Measurements from ENCODE around the gene RTN1.

RTN1 gene

GRCh38 chr14:59848671-59849070 lies 21.9 kb downstream of the RTN1 start:
- Histone ChIP-seq H3F3A (ENCODE audit: low read depth) (no peaks in the 10 kb centered on the region), H3K4me1 (ENCODE audit: insufficient read depth, low read length, poor library complexity, severe bottlenecking) (no peaks in the 10 kb centered on the region), H3K4me3 (ENCODE audit: low read length, poor library complexity, severe bottlenecking) (no peak overlapping the region), H3K4me2 (ENCODE audit: low read depth, low read length, poor library complexity, severe bottlenecking) (no peak overlapping the region), H4K20me1 (ENCODE audit: insufficient read depth, low read length, poor library complexity, severe bottlenecking) (no peaks in the 10 kb centered on the region), H3K27me3 (ENCODE audit: insufficient read depth, low read length, poor library complexity, severe bottlenecking) (no peaks in the 10 kb centered on the region), H3K79me2 (ENCODE audit: insufficient read depth, low read length) (no peaks in the 10 kb centered on the region), H3K36me3 (ENCODE audit: insufficient read depth, low read length) (no peaks in the 10 kb centered on the region), H3K9me2 (replicated peaks; ENCODE audit: low read depth, low read length) (no peaks in the 10 kb centered on the region), H2AFZ (ENCODE audit: low read length) (no peak overlapping the region), H3K9ac (ENCODE audit: low read depth, low read length, poor library complexity, severe bottlenecking) (no peak overlapping the region), H3K9me3 (ENCODE audit: insufficient read depth, low read depth, low read length) (no peaks in the 10 kb centered on the region)
- no peak for TF ChIP-seq EZH2phosphoT487 (IDR thresholded peaks at IDR 0.05; ENCODE audit: borderline replicate concordance)
- TF ChIP-seq, protein P1, sequence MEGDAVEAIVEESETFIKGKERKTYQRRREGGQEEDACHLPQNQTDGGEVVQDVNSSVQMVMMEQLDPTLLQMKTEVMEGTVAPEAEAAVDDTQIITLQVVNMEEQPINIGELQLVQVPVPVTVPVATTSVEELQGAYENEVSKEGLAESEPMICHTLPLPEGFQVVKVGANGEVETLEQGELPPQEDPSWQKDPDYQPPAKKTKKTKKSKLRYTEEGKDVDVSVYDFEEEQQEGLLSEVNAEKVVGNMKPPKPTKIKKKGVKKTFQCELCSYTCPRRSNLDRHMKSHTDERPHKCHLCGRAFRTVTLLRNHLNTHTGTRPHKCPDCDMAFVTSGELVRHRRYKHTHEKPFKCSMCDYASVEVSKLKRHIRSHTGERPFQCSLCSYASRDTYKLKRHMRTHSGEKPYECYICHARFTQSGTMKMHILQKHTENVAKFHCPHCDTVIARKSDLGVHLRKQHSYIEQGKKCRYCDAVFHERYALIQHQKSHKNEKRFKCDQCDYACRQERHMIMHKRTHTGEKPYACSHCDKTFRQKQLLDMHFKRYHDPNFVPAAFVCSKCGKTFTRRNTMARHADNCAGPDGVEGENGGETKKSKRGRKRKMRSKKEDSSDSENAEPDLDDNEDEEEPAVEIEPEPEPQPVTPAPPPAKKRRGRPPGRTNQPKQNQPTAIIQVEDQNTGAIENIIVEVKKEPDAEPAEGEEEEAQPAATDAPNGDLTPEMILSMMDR (conservative IDR thresholded peaks at IDR 0.05; ENCODE audit: low read length): no peak

GRCh38 chr14:59847711-59848110 lies 22.9 kb downstream of the RTN1 start:
- H3K4me3 ChIP-seq (ENCODE audit: low read length, poor library complexity, severe bottlenecking): no peak overlapping the region
- no peaks in the 10 kb centered on the region for H3F3A ChIP-seq (ENCODE audit: low read depth)
- H3K79me2 ChIP-seq (ENCODE audit: insufficient read depth, low read length): no peaks in the 10 kb centered on the region
- H3K9me2 ChIP-seq (replicated peaks; ENCODE audit: low read depth, low read length): no peaks in the 10 kb centered on the region
- no peaks in the 10 kb centered on the region for H3K36me3 ChIP-seq (ENCODE audit: insufficient read depth, low read length)
- H4K20me1 ChIP-seq (ENCODE audit: insufficient read depth, low read length, poor library complexity, severe bottlenecking): no peaks in the 10 kb centered on the region
- no peak overlapping the region for H3K4me2 ChIP-seq (ENCODE audit: low read depth, low read length, poor library complexity, severe bottlenecking)
- H3K4me1 ChIP-seq (ENCODE audit: insufficient read depth, low read length, poor library complexity, severe bottlenecking): no peaks in the 10 kb centered on the region
- no peaks in the 10 kb centered on the region for H3K27me3 ChIP-seq (ENCODE audit: insufficient read depth, low read length, poor library complexity, severe bottlenecking)
- TF ChIP-seq, protein P1 (conservative IDR thresholded peaks at IDR 0.05; ENCODE audit: low read length): no peak
- no peak for TF ChIP-seq EZH2phosphoT487 (IDR thresholded peaks at IDR 0.05; ENCODE audit: borderline replicate concordance)
- H2AFZ ChIP-seq (ENCODE audit: low read length): no peak overlapping the region
- no peak overlapping the region for H3K9ac ChIP-seq (ENCODE audit: low read depth, low read length, poor library complexity, severe bottlenecking)
- no peaks in the 10 kb centered on the region for H3K9me3 ChIP-seq (ENCODE audit: insufficient read depth, low read depth, low read length)

DNA sequence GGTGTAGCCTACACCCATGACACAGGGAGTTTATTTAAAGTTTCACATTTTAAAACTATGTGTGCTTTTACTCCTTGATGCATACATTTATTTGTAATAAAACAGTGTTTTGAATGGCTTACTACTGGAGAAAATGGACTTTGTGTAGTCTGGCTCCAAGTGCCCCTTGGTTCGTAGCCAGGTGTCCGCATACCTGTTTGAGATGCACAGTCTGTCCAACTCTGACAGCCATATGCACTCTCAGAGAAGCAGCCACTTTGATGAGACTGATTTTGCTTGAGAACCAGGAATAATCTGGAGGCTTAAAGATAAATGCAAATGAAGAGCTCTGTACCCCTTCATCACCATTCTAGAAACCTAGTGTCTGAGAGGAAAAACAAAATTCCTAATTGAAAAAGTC lies 24.0 kb downstream of the RTN1 start:
- no peaks in the 10 kb centered on the region for H4K20me1 ChIP-seq (ENCODE audit: insufficient read depth, low read length, poor library complexity, severe bottlenecking)
- no peaks in the 10 kb centered on the region for H3K4me1 ChIP-seq (ENCODE audit: insufficient read depth, low read length, poor library complexity, severe bottlenecking)
- H3K9me2 ChIP-seq (replicated peaks; ENCODE audit: low read depth, low read length): no peaks in the 10 kb centered on the region
- no peak overlapping the region for H3K9ac ChIP-seq (ENCODE audit: low read depth, low read length, poor library complexity, severe bottlenecking)
- H2AFZ ChIP-seq (ENCODE audit: low read length): no peak overlapping the region
- no peaks in the 10 kb centered on the region for H3K27me3 ChIP-seq (ENCODE audit: insufficient read depth, low read length, poor library complexity, severe bottlenecking)
- no peak overlapping the region for H3K4me2 ChIP-seq (ENCODE audit: low read depth, low read length, poor library complexity, severe bottlenecking)
- no peak overlapping the region for H3K4me3 ChIP-seq (ENCODE audit: low read length, poor library complexity, severe bottlenecking)
- TF ChIP-seq, protein P1 (conservative IDR thresholded peaks at IDR 0.05; ENCODE audit: low read length): no peak
- no peak for TF ChIP-seq EZH2phosphoT487 (IDR thresholded peaks at IDR 0.05; ENCODE audit: borderline replicate concordance)
- H3K79me2 ChIP-seq (ENCODE audit: insufficient read depth, low read length): no peaks in the 10 kb centered on the region
- H3K36me3 ChIP-seq (ENCODE audit: insufficient read depth, low read length): no peaks in the 10 kb centered on the region
- H3K9me3 ChIP-seq (ENCODE audit: insufficient read depth, low read depth, low read length): no peaks in the 10 kb centered on the region
- H3F3A ChIP-seq (ENCODE audit: low read depth): no peaks in the 10 kb centered on the region

All from Loucy (cell line).